Ishikawa (cell line): ENCODE measurements around the gene PSENEN.

Experiments
- CEBPB ChIP-seq: IDR thresholded peaks from 2 replicates; pipeline ENCODE4 v1.6.1; 2012
- CREB1 ChIP-seq: IDR thresholded peaks from 2 replicates; pipeline ENCODE4 v1.6.1; 2012; ENCODE audit warnings: low read depth
- EGR1 ChIP-seq: IDR thresholded peaks from 2 replicates; pipeline ENCODE4 v1.6.1; 2012
- EP300 ChIP-seq: IDR thresholded peaks from 2 replicates; pipeline ENCODE4 v1.6.1; 2012; ENCODE audit warnings: borderline replicate concordance
- FOXM1 ChIP-seq: IDR thresholded peaks from 2 replicates; pipeline ENCODE4 v1.6.1; 2012; ENCODE audit warnings: low read depth, borderline replicate concordance
- MAX ChIP-seq: IDR thresholded peaks from 2 replicates; pipeline ENCODE4 v1.6.1; 2012
- NFIC ChIP-seq: IDR thresholded peaks from 2 replicates; pipeline ENCODE4 v1.6.1; 2012
- RAD21 ChIP-seq: IDR thresholded peaks from 2 replicates; pipeline ENCODE4 v1.6.1; 2012; ENCODE audit warnings: low read depth
- TAF1 ChIP-seq: IDR thresholded peaks from 2 replicates; pipeline ENCODE4 v1.6.1; 2012; ENCODE audit warnings: low read depth, mild to moderate bottlenecking
- TCF12 ChIP-seq: IDR thresholded peaks from 2 replicates; pipeline ENCODE4 v1.6.1; 2012; ENCODE audit warnings: low read depth
- TEAD4 ChIP-seq: IDR thresholded peaks from 2 replicates; pipeline ENCODE4 v1.6.1; 2012
- YY1 ChIP-seq: IDR thresholded peaks from 2 replicates; pipeline ENCODE4 v1.6.1; 2012; ENCODE audit warnings: low read depth
- ZBTB7A ChIP-seq: IDR thresholded peaks from 2 replicates; pipeline ENCODE4 v1.6.1; 2012; ENCODE audit warnings: low read depth
- TF ChIP-seq, protein P1 (sequence below): IDR thresholded peaks from 2 replicates; pipeline ENCODE4 v1.6.1; 2012
- TF ChIP-seq, protein P2 (sequence below): IDR thresholded peaks from 2 replicates; pipeline ENCODE4 v1.6.1; 2012; ENCODE audit warnings: low read depth, mild to moderate bottlenecking

The PSENEN gene

DNA sequence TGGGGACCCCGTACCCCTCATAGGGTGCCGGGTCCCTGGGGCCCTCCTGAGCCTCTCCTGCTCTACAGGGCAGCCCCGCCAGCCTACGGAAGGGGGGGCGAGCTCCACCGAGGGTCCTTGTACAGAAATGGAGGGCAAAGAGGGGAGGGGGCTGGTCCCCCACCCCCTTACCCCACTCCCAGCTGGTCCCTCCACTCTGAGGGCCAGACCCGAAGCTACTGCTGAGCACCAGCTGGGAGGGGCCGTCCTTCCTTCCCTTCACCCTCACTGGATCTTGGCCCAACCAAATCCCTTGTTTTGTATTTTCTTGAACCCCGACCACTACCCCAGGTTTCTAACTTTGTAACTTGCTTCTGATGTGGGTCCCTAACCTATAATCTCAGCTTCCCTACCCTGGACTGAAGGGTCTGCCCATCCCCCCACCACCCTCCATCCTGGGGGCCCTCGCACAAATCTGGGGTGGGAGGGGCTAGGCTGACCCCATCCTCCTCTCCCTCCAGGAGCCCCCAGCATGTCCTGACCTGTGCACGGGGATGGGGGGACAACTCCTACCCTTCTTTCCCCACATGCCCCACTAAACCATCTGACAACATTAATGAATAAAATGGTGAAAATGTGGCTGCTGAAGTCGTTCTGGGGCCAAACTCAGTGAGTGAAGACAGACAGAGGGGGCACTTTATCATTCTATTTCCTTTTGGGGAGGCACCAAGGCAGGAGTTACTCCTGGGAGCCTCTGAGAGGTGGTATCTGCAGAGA is 42.9 kb downstream of the PSENEN start:
- TF ChIP-seq NFIC: no peak
- TF ChIP-seq, protein P1, sequence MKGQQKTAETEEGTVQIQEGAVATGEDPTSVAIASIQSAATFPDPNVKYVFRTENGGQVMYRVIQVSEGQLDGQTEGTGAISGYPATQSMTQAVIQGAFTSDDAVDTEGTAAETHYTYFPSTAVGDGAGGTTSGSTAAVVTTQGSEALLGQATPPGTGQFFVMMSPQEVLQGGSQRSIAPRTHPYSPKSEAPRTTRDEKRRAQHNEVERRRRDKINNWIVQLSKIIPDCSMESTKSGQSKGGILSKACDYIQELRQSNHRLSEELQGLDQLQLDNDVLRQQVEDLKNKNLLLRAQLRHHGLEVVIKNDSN: no peak

- no peak for TF ChIP-seq YY1
- no peak for TF ChIP-seq CEBPB
- TF ChIP-seq CREB1: no peak
- TF ChIP-seq NFIC: no peak
- TF ChIP-seq FOXM1: no peak
- no peak for TF ChIP-seq EP300
- TF ChIP-seq TCF12: no peak
- no peak for TF ChIP-seq TAF1
- no peak for TF ChIP-seq MAX
- TF ChIP-seq TEAD4: no peak
- TF ChIP-seq, protein P2, sequence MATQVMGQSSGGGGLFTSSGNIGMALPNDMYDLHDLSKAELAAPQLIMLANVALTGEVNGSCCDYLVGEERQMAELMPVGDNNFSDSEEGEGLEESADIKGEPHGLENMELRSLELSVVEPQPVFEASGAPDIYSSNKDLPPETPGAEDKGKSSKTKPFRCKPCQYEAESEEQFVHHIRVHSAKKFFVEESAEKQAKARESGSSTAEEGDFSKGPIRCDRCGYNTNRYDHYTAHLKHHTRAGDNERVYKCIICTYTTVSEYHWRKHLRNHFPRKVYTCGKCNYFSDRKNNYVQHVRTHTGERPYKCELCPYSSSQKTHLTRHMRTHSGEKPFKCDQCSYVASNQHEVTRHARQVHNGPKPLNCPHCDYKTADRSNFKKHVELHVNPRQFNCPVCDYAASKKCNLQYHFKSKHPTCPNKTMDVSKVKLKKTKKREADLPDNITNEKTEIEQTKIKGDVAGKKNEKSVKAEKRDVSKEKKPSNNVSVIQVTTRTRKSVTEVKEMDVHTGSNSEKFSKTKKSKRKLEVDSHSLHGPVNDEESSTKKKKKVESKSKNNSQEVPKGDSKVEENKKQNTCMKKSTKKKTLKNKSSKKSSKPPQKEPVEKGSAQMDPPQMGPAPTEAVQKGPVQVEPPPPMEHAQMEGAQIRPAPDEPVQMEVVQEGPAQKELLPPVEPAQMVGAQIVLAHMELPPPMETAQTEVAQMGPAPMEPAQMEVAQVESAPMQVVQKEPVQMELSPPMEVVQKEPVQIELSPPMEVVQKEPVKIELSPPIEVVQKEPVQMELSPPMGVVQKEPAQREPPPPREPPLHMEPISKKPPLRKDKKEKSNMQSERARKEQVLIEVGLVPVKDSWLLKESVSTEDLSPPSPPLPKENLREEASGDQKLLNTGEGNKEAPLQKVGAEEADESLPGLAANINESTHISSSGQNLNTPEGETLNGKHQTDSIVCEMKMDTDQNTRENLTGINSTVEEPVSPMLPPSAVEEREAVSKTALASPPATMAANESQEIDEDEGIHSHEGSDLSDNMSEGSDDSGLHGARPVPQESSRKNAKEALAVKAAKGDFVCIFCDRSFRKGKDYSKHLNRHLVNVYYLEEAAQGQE: no peak
- no peak for TF ChIP-seq ZBTB7A
- TF ChIP-seq EGR1: no peak
- no peak for TF ChIP-seq RAD21
- TF ChIP-seq, protein P1: no peak
Measured at GRCh38 chr19:35789195-35789977, 43.9 kb downstream of the PSENEN start.

- TF ChIP-seq TAF1: no peak
- no peak for TF ChIP-seq EP300
- TF ChIP-seq, protein P2: no peak
- TF ChIP-seq FOXM1: no peak
- TF ChIP-seq NFIC: no peak
- TF ChIP-seq CREB1: no peak
- no peak for TF ChIP-seq MAX
- no peak for TF ChIP-seq TEAD4
- TF ChIP-seq, protein P1: no peak
- TF ChIP-seq CEBPB: no peak
- no peak for TF ChIP-seq ZBTB7A
- TF ChIP-seq RAD21: no peak
- no peak for TF ChIP-seq TCF12
- no peak for TF ChIP-seq YY1
- no peak for TF ChIP-seq EGR1
Measured at GRCh38 chr19:35789978-35790944, 44.8 kb downstream of the PSENEN start.

DNA sequence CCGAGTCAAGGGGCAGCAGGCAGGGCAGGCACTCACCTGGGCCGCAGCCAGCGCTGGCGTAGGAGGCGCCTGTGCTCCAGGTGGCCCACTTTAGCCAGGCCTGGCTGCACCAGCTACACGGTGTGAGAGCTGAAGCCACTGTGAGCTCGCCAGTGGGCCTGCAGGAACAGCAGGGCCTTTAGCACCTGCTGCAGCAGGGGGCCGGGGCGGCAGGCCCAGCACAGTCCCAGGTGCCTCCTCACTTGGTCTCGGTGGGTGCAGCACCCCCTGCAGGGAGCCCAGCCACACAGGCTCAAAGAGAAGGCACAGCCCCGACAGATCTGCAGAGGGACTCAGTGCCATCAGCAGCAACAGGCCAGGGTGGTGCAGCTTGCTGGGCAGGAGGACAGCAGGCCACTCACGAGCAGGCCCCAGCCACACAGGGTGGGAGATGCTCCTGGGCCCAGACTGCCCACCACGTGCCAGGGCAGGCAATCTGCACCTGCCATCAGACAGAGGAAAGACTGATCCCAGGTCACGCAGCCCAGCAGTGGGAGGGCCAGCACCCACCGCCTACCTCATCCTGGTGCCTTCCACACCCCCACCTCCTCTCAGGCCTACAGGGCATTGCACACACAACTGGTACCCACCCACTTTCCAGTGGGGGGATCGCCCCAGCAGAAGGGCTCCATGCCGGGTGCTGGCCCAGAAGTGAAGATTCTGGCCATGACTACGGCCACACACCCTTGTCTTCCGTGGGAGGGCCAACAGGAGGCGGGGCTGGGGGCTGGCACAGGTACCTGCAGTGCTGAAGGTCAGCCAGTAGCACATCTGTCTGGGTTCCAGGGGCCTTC is 45.7 kb downstream of the PSENEN start:
- TF ChIP-seq NFIC: no peak
- TF ChIP-seq TAF1: no peak
- no peak for TF ChIP-seq TCF12
- TF ChIP-seq ZBTB7A: no peak
- no peak for TF ChIP-seq CEBPB
- TF ChIP-seq, protein P2: no peak
- no peak for TF ChIP-seq EP300
- TF ChIP-seq EGR1: no peak
